Fibroblast of skin of left quadriceps (primary cell): ENCODE results near the gene CASKIN1.

ENCODE experiments used
- DNase-seq, 2 experiments: peaks; one replicate each; pipeline ENCODE4 v3.0.0-alpha.2; 2013; ENCODE audit warnings: low read depth in 2 of 2

CASKIN1 gene

GRCh38 chr16:2177561-2177960 is 18.8 kb downstream of the CASKIN1 start:
- DNase-seq: no peak

- no peak for DNase-seq
Observed at GRCh38 chr16:2177101-2177500, 19.3 kb downstream of the CASKIN1 start.

- no peak for DNase-seq
Observed at GRCh38 chr16:2176047-2176446, 20.4 kb downstream of the CASKIN1 start.

GRCh38 chr16:2175454-2175853 is 21.0 kb downstream of the CASKIN1 start:
- DNase-seq: no peak

GRCh38 chr16:2174396-2175131 is 21.8 kb downstream of the CASKIN1 start:
- DNase-seq: no peak

GRCh38 chr16:2173916-2174315 is 22.5 kb downstream of the CASKIN1 start:
- no peak for DNase-seq

- DNase-seq: no peak
Observed at GRCh38 chr16:2173366-2173765, 23.0 kb downstream of the CASKIN1 start.

- no peak for DNase-seq
Observed at GRCh38 chr16:2172688-2173335, 23.6 kb downstream of the CASKIN1 start.

- DNase-seq: no peak
Observed at GRCh38 chr16:2171601-2172178, 24.7 kb downstream of the CASKIN1 start.

- no peak for DNase-seq
Observed at GRCh38 chr16:2170587-2171435, 25.6 kb downstream of the CASKIN1 start.

GRCh38 chr16:2170080-2170479 is 26.3 kb downstream of the CASKIN1 start:
- no peak for DNase-seq

GRCh38 chr16:2167068-2167638 is 29.3 kb downstream of the CASKIN1 start:
- no peak for DNase-seq

GRCh38 chr16:2166263-2167067 is 29.9 kb downstream of the CASKIN1 start:
- DNase-seq: no peak

GRCh38 chr16:2165861-2166260 is 30.5 kb downstream of the CASKIN1 start:
- no peak for DNase-seq

- DNase-seq: no peak
Observed at GRCh38 chr16:2163211-2163881, 33.1 kb downstream of the CASKIN1 start.

GRCh38 chr16:2162676-2163118 is 33.7 kb downstream of the CASKIN1 start:
- DNase-seq: no peak

GRCh38 chr16:2161911-2162310 is 34.5 kb downstream of the CASKIN1 start:
- no peak for DNase-seq

GRCh38 chr16:2160915-2161551 is 35.4 kb downstream of the CASKIN1 start:
- DNase-seq: no peak

- DNase-seq: no peak
Observed at GRCh38 chr16:2159175-2159838, 37.1 kb downstream of the CASKIN1 start.
